K562 (cell line): Measurements from ENCODE around the gene CHRND. TPM values are rescaled to one million over a fixed set of nuclear protein-coding genes. Genes with fewer than 3 reads are reported as not detected.
A peak's percentile ranks its signal among the peaks of the same experiment; 100 is the strongest.

Source experiments
- BHLHE40 ChIP-seq: IDR thresholded peaks from 2 replicates; pipeline ENCODE4 v1.6.1; 2011; ENCODE audit warnings: low read length, improper control_type of control experiment
- DPF2 ChIP-seq: fragments of 450-650 bp; IDR thresholded peaks from 2 replicates; pipeline ENCODE4 v1.6.1; 2016
- ERF ChIP-seq: fragments of 450-650 bp; formaldehyde crosslinking; IDR thresholded peaks from 2 replicates; pipeline ENCODE4 v1.4.0; 2020; ENCODE audit warnings: mild to moderate bottlenecking, mixed read lengths
- EZH2 ChIP-seq: IDR thresholded peaks from 2 replicates; pipeline ENCODE4 v1.6.1; 2012; ENCODE audit warnings: low read depth, mild to moderate bottlenecking, inconsistent platforms, low read length, borderline replicate concordance
- FIP1L1 ChIP-seq: fragments of 200-400 bp; formaldehyde crosslinking; IDR thresholded peaks from 2 replicates; pipeline ENCODE4 v1.6.1; 2018; ENCODE audit warnings: mild to moderate bottlenecking, low read depth, low read length; ENCODE audit not compliant: poor library complexity, severe bottlenecking
- FOXM1 ChIP-seq, 2 experiments: fragments of 450-650 bp in 1 of 2; sonication (generic) in 1 of 2; formaldehyde crosslinking in 1 of 2; IDR thresholded peaks; 2 replicates each; pipeline versions ENCODE4 v1.6.1 to v1.9.0; 2017 to 2022; ENCODE audit warnings: low read depth in 2 of 2, mild to moderate bottlenecking in 2 of 2, missing genetic modification reagents in 1 of 2, moderate library complexity in 1 of 2
- GABPA ChIP-seq: fragments of 200-800 bp; sonication (Bioruptor generic); conservative IDR thresholded peaks from 2 replicates; pipeline ENCODE4 v1.6.1; 2016; ENCODE audit warnings: low read depth, missing genetic modification characterization, missing compliant biosample characterization
- GTF2F1 ChIP-seq: IDR thresholded peaks from 2 replicates; pipeline ENCODE4 v1.6.1; 2011; ENCODE audit warnings: low read depth, low read length, improper control_type of control experiment
- HNRNPK ChIP-seq: fragments of 200-400 bp; formaldehyde crosslinking; IDR thresholded peaks from one replicate; pipeline ENCODE4 v1.6.1; 2018; ENCODE audit warnings: mild to moderate bottlenecking, low read depth, low read length; ENCODE audit not compliant: poor library complexity, severe bottlenecking
- HNRNPUL1 ChIP-seq: fragments of 200-400 bp; formaldehyde crosslinking; IDR thresholded peaks from 2 replicates; pipeline ENCODE4 v1.6.1; 2017; ENCODE audit warnings: low read length
- JUN ChIP-seq, 2 experiments: sonication (generic) in 1 of 2; formaldehyde crosslinking in 1 of 2; IDR thresholded peaks; 2 replicates each; pipeline versions ENCODE4 v1.6.1 to v1.8.0; 2012 to 2022; ENCODE audit warnings: borderline replicate concordance in 2 of 2, mild to moderate bottlenecking in 2 of 2, improper control_type of control experiment in 1 of 2, low read depth in 1 of 2, low read length in 1 of 2, missing genetic modification reagents in 1 of 2
- JUNB ChIP-seq: fragments of 450-650 bp; formaldehyde crosslinking; conservative IDR thresholded peaks from 2 replicates; pipeline ENCODE4 v1.4.0; 2020; ENCODE audit warnings: mild to moderate bottlenecking
- MIER1 ChIP-seq: fragments of 450-650 bp; IDR thresholded peaks from 2 replicates; pipeline ENCODE4 v1.6.1; 2016; ENCODE audit warnings: antibody characterized with exemption, mild to moderate bottlenecking, low read depth
- NR3C1 ChIP-seq: sonication (generic); formaldehyde crosslinking; IDR thresholded peaks from 2 replicates; pipeline ENCODE4 v1.8.1; 2022; ENCODE audit warnings: missing genetic modification reagents
- PHTF2 ChIP-seq: fragments of 250-450 bp; sonication (Bioruptor Pico); IDR thresholded peaks from 2 replicates; pipeline ENCODE4 v1.5.0; 2021; ENCODE audit warnings: mild to moderate bottlenecking
- ZNF133 ChIP-seq: fragments of 250-450 bp; sonication (Bioruptor Pico); IDR thresholded peaks from 2 replicates; pipeline ENCODE4 v1.4.0; 2020; ENCODE audit warnings: mild to moderate bottlenecking
- ZNF347 ChIP-seq: fragments of 450-650 bp; formaldehyde crosslinking; IDR thresholded peaks from 2 replicates; pipeline ENCODE4 v1.4.0; 2020; ENCODE audit warnings: low read depth, mild to moderate bottlenecking, moderate library complexity
- ZNF764 ChIP-seq: fragments of 250-450 bp; sonication (Bioruptor Pico); IDR thresholded peaks from 2 replicates; pipeline ENCODE4 v1.4.0; 2020; ENCODE audit warnings: low read depth, mild to moderate bottlenecking, moderate library complexity
- polyA plus RNA-seq, 8 experiments: library from polyadenylated mRNA; depleted of rRNA in 4 of 8; stranded (reverse) in 5 of 8; unstranded in 3 of 8; fragments of >200 nt; fragmentation: Nextera tagmentation in 2 of 8; fragmentation: Illumina TruSeq in 1 of 8; extraction: Ambion mirVana in 2 of 8; extraction: Trizol in 1 of 8; gene quantifications; 2 replicates each; pipeline versions ENCODE4 v1.2.1 to v1.2.3, GENCODE V29; 2011 to 2014; ENCODE audit warnings: inconsistent platforms in 1 of 8, missing spikeins in 1 of 8
- total RNA-seq, 7 experiments: library from RNA; depleted of rRNA in 6 of 7; stranded (reverse); fragments of >200 nt in 6 of 7; fragmentation: Illumina TruSeq in 2 of 7; extraction: Trizol in 2 of 7; gene quantifications; 2 replicates each; pipeline versions ENCODE4 v1.2.1 to v1.2.3, GENCODE V29; 2011 to 2021; ENCODE audit warnings: low replicate concordance in 1 of 7
- TF ChIP-seq, protein P1 (sequence below): fragments of 250-450 bp; sonication (Bioruptor Pico); IDR thresholded peaks from 2 replicates; pipeline ENCODE4 v1.8.0; 2021; ENCODE audit warnings: borderline replicate concordance, mild to moderate bottlenecking, moderate library complexity; ENCODE audit not compliant: poor library complexity, severe bottlenecking
- TF ChIP-seq, protein P2 (sequence below): fragments of 450-650 bp; formaldehyde crosslinking; IDR thresholded peaks from 2 replicates; pipeline ENCODE4 v1.4.0; 2020; ENCODE audit warnings: mild to moderate bottlenecking, moderate library complexity
- TF ChIP-seq, protein P3 (sequence below): fragments of 250-450 bp; sonication (Bioruptor Pico); IDR thresholded peaks from 2 replicates; pipeline ENCODE4 v1.8.0; 2022; ENCODE audit warnings: moderate library complexity, mild to moderate bottlenecking, inconsistent platforms
- TF ChIP-seq, protein P4 (sequence below): fragments of 250-450 bp; sonication (Bioruptor Pico); IDR thresholded peaks from 2 replicates; pipeline ENCODE4 v1.4.0; 2020; ENCODE audit warnings: borderline replicate concordance

CHRND gene
- total and polyA plus RNA-seq, 9 of the 15 experiments (the other 6 are each of a cell fraction or from before 2014, with no cell fraction given) = not detected

DNA sequence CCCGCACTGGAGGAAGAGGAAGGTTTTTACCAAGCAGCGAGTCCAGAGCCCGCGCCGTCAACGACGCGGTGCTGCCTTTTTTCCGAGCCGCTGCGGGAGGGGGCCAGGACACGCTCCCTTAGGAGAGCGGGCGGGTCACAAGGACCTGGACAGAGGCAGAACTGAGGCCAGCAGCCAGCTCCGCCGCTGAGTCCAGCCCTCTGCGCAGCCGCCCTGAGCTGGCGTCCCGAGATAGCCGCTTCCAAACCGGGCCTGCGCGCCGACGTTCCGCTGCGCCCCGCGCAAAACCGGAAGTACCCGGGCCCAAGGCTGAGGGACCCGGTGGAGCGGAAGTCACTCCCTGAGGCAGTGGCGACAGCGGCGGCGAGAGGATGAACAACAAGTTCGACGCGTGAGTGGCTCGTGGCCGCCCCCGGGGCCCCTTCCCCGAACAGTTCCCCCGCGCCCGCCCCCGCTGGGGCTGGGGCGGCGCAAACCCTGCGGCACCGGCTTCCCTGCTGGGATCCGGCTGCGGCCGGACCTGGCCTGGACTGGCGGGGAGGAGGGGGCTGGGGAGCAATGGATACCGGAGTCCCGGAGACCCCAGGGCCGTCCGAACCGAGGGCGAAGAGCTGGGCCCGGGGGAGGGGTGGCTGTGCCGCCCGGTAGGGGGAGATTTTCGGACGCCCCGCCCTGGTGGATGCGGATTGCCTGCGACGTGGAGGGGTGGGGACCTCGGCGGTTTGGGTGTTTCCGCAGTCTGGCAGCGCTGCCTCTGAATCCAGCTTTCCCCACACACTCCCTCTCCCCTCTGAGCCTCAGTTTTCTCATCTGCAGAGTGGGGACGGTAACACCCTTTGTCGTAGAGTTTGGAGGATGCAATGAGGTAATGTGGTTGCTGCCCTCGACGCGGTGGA lies 24.6 kb downstream of the CHRND start, which contains the start of the genes EIF4E2 and TIGD1 (continued):
- TF ChIP-seq ZNF347 (CRISPR knock-in tag) (no peak), BHLHE40 (peak; percentile 80), PHTF2 (no peak), DPF2 (no peak), GABPA (tag) (peak; percentile 100), HNRNPUL1 (no peak), EZH2 (no peak), ZNF764 (CRISPR knock-in tag) (no peak), ZNF133 (CRISPR knock-in tag) (no peak), HNRNPK (no peak), FIP1L1 (peak; percentile 94), FOXM1 (IDR thresholded peaks at IDR 0.05; ENCODE audit: low read depth) (no peak), FOXM1 (CRISPR knock-in tag; IDR thresholded peaks at IDR 0.05; ENCODE audit: low read depth) (peak; percentile 23; the same call in 1 of the 2 replicates), JUNB (CRISPR knock-in tag) (no peak), NR3C1 (no peak), JUN (IDR thresholded peaks at IDR 0.05; ENCODE audit: borderline replicate concordance, low read depth, low read length) (no peak), JUN (CRISPR knock-in tag; IDR thresholded peaks at IDR 0.05; ENCODE audit: borderline replicate concordance) (no peak), GTF2F1 (no peak), MIER1 (no peak), ERF (CRISPR knock-in tag) (0 out of 2 replicates have a peak, but pooled peaks have one; percentile 40)
- TF ChIP-seq, protein P1, sequence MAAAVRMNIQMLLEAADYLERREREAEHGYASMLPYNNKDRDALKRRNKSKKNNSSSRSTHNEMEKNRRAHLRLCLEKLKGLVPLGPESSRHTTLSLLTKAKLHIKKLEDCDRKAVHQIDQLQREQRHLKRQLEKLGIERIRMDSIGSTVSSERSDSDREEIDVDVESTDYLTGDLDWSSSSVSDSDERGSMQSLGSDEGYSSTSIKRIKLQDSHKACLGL (CRISPR knock-in tag) = no peak
- TF ChIP-seq, protein P2, sequence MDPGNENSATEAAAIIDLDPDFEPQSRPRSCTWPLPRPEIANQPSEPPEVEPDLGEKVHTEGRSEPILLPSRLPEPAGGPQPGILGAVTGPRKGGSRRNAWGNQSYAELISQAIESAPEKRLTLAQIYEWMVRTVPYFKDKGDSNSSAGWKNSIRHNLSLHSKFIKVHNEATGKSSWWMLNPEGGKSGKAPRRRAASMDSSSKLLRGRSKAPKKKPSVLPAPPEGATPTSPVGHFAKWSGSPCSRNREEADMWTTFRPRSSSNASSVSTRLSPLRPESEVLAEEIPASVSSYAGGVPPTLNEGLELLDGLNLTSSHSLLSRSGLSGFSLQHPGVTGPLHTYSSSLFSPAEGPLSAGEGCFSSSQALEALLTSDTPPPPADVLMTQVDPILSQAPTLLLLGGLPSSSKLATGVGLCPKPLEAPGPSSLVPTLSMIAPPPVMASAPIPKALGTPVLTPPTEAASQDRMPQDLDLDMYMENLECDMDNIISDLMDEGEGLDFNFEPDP (CRISPR knock-in tag) = no peak
- TF ChIP-seq, protein P3, sequence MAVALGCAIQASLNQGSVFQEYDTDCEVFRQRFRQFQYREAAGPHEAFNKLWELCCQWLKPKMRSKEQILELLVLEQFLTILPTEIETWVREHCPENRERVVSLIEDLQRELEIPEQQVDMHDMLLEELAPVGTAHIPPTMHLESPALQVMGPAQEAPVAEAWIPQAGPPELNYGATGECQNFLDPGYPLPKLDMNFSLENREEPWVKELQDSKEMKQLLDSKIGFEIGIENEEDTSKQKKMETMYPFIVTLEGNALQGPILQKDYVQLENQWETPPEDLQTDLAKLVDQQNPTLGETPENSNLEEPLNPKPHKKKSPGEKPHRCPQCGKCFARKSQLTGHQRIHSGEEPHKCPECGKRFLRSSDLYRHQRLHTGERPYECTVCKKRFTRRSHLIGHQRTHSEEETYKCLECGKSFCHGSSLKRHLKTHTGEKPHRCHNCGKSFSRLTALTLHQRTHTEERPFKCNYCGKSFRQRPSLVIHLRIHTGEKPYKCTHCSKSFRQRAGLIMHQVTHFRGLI (CRISPR knock-in tag) = no peak
- TF ChIP-seq, protein P4, sequence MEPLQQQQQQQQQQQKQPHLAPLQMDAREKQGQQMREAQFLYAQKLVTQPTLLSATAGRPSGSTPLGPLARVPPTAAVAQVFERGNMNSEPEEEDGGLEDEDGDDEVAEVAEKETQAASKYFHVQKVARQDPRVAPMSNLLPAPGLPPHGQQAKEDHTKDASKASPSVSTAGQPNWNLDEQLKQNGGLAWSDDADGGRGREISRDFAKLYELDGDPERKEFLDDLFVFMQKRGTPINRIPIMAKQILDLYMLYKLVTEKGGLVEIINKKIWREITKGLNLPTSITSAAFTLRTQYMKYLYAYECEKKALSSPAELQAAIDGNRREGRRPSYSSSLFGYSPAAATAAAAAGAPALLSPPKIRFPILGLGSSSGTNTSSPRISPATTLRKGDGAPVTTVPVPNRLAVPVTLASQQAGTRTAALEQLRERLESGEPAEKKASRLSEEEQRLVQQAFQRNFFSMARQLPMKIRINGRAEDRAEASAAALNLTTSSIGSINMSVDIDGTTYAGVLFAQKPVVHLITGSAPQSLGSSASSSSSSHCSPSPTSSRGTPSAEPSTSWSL = no peak
